GM21786 (cell line): ENCODE data around the gene RAB39A.
A peak's percentile ranks its signal among the peaks of the same experiment; 100 is the strongest.

Experiments used
- ATAC-seq: cut with Tn5 transposase; IDR thresholded peaks from one replicate; pipeline ENCODE4 v1.9.1; 2021; ENCODE audit not compliant: unreplicated experiment

The RAB39A gene

DNA sequence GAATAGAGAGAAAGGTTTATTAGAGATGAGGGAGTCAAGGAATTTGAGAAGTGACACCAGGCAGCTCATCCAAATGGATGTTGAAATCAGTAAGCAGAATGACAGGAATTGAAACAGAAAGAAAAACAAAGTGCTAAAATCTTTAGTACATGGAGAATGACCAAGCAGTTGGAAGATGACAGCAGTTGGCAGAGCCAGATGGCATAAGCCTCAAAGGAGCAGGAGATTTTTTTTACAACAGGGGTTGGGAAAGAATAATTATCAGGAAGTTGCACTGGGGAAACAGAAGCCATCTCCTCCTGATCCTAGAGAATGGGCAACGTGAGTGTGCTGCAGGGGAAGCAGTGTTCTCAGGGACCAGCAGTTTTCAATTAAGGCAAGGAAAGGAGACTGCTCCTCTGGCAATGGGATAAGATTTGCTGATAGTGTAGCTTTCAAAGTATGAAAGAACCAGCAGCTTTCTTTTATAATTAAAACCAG lies 28.9 kb downstream of the RAB39A start:
- peak; percentile 59 for ATAC-seq

- no peak for ATAC-seq
These were observed 33.2 kb downstream of the RAB39A start for GRCh38 chr11:107961480-107961879.

DNA sequence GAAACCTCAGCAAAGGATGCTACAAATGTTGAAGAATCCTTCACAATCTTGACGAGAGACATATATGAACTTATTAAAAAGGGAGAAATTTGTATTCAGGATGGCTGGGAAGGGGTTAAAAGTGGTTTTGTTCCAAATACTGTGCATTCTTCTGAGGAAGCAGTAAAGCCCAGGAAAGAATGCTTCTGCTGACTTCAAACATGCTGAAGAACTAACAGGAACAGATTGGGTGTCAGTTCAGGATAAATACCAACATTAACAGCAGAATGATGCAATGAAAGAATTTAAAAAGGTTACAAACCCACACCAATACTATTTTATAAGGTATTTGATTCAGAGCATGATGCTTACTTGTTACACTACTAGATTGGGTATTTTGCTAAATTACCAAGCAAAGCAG lies 33.9 kb downstream of the RAB39A start:
- ATAC-seq: no peak

DNA sequence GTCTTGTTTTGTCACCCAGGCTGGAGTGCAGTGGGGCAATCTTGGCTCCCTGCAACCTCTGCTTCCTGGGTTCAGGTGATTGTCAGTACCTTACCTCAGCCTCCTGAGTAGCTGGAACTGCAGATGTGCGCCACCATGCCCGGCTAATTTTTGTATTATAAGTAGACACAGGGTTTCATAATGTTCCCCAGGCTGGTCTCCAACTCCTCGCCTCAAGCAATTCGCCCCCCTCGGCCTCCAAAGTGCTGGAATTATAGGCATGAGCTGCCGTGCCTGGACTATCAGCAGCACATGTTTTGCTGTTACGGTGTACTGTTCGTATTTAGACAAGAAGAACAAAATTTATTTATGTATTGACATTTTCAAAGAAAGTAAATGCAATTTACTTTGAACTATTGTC lies 34.8 kb downstream of the RAB39A start:
- no peak for ATAC-seq

- no peak for ATAC-seq
These were observed 41.0 kb downstream of the RAB39A start for GRCh38 chr11:107969219-107969618.

GRCh38 chr11:107970049-107970448 lies 41.8 kb downstream of the RAB39A start:
- no peak for ATAC-seq

GRCh38 chr11:107973641-107974040 lies 45.4 kb downstream of the RAB39A start:
- ATAC-seq: no peak

- no peak for ATAC-seq
These were observed 60.3 kb downstream of the RAB39A start for GRCh38 chr11:107988397-107989158.

GRCh38 chr11:107991868-107992414 lies 63.7 kb downstream of the RAB39A start:
- ATAC-seq: no peak

DNA sequence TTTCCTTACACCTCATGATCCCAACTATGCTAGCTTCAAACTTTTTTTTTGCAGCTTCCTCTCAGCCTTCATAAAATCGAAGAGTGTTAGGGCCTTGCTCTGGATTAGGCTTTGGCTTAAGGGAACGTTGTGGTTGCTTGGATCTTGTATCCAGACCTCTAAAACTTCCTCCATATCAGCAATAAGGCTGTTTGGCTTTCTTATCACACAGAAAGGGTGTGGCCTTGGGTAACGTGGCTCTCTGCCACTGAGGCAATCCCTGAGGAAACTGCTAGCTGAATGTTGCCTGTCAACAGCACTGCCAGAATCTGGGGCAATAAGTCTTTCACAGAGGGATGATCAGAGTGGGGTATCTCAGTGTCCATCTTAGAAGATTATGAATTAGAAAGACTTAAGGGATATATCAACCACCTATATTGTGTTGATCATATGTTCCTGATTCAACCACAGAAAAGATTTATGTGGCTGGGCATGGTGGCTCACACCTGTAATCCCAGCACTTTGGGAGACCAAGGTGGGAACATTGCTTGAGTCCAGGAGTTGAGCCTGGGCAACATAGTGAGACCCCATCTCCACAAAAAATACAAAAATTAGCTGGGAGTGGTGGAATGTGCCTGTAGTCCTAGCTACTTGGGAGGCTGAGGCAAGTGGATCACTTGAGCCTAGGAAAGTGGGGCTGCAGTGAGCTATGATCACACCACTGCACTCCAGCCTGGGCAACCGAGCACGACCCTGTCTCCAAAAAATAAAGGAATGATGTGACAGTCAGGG lies 67.9 kb downstream of the RAB39A start:
- no peak for ATAC-seq

- no peak for ATAC-seq
These were observed 70.5 kb downstream of the RAB39A start for GRCh38 chr11:107998761-107999160.

GRCh38 chr11:107999759-108000455 lies 71.7 kb downstream of the RAB39A start:
- peak; percentile 96 for ATAC-seq

DNA sequence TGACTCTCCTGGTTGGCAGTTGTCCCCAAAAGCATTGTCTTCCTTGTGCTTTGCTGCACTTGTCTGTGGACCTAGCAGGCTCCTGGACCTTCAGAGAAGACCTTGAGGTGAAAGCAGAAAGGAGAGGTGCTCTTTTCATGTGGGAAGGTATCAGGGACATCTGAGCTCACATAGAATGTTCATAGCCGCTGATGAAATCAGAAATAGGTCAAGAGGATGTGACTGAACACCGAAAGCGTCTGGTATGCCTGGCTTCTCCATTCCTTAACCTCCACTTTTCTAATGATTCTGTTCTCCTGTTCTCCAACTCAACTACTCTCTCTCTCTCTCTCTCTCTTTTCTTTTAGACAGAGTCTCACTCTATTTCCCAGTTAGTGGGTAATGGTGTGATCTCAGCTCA lies 74.2 kb downstream of the RAB39A start:
- ATAC-seq: no peak

DNA sequence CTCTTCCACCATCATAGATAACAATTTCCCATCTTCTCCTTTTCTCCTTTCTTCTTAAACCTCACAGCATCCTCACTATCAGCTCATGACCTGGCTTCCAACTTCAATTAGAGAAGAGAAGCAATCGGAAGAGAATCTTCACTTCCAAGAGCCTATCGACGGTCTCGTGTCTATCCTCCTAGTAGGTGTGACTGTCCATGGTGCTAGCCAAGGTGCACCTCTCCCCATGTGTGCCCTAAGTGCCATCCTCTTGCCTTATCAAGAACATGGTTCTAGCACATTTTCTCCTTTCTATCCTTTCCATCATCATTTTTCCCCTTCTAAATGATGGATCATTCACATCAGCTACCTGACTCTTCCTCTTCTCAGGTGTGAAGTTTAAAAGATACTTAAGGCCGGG lies 75.4 kb downstream of the RAB39A start:
- no peak for ATAC-seq

DNA sequence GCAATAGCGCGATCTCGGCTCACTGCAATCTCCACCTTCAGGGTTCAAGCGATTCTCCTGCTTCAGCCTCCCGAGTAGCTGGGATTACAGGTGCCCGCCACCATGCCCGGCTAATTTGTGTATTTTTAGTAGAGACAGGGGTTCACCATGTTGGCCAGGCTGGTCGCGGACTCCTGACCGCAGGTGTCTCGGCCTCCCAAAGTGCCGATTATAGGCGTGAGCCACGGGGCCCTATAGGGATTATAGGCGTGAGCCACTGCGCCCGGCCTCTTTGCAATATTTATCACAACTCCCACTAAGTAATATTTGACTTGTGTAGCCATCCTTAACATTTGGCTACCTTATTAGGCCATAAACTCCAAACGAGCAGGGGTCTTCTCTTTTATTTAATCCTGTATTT lies 79.6 kb downstream of the RAB39A start:
- no peak for ATAC-seq

- peak; percentile 82 for ATAC-seq
These were observed 80.6 kb downstream of the RAB39A start, which contains the start of gene CUL5 for GRCh38 chr11:108008656-108009496. CUL5 (plus strand) TSS chr11:108008898; CDS start chr11:108009349, 451 bp downstream.

DNA sequence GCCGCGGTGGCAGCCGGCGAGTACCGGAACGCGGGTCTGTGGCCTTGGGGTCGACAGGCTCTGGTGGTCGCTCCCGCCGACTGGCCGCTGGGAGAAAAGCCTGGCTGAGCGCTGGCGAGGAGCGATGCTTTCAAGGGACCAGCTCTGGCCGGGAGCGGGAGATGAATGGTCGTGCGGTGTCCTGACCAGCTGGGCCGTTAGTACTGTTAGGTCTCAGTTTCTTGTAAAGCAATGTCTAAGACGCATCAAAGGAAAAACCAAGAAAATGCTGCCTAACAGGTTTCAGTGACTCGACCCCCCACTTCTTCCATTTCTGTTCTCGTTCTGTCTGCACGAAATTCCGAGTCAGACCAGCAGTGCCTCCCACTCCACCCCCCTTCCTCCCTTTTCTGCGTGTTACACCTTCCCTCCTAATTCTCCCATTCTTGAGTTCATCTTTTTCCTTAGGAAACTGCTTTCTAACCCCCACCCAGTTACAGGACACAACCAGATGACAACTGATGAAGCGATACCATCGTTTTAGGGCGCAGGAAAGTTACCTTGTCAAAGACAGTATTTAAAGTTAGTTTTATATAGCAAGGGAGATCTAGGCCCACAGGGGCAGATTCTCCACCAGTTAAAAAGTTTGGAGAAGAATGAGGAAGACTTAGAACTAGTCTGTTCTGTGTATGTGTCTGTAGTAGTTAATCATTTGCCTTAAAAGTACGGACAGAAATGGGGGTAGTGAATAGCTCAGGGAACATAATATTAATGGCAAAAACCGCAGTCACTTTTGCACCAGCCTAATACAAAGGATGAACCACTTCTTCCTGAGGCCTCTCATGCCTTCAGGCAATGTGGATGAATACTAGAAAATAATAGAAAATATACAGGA lies 81.5 kb downstream of the RAB39A start:
- peak; percentile 17 for ATAC-seq

GRCh38 chr11:108012139-108012725 lies 84.0 kb downstream of the RAB39A start:
- ATAC-seq: no peak
